Measurements from ENCODE around the gene OPRL1.

Gene OPRL1

DNA sequence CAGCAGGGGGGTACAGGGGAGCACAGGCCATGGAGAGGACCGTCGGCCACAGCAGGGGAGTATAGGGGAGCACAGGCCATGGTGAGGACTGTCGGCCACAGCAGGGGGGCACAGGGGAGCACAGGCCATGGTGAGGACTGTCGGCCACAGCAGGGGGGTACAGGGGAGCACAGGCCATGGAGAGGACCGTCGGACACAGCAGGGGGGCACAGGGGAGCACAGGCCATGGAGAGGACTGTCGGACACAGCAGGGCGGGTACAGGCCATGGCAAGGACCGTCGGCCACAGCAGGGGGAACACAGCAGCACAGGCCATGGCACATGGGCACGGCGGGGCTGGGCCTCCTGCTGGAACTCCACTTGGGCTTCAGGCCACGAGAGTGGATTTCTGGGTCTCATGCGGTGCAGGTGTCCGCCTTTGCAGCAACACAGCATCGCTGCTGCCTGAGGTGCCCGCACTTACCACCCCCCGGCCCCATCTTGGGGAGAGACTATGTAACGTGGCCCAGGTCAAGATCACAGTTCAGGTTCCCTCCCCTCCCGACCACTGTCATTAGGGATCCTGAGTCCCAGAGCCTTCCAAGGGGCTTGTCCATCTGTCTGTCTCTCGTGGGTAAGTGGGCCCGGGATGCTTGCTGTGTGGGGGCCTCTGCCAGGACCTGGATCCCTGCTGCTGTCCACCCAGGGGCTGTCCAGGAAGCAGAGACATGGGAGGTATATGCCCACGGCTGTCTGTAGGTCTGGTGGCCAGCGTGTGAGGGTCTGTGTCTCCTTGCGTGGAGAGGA is 25.0 kb downstream of the OPRL1 start:
- no peak for DNase-seq (ENCODE audit: low read depth)

DNA sequence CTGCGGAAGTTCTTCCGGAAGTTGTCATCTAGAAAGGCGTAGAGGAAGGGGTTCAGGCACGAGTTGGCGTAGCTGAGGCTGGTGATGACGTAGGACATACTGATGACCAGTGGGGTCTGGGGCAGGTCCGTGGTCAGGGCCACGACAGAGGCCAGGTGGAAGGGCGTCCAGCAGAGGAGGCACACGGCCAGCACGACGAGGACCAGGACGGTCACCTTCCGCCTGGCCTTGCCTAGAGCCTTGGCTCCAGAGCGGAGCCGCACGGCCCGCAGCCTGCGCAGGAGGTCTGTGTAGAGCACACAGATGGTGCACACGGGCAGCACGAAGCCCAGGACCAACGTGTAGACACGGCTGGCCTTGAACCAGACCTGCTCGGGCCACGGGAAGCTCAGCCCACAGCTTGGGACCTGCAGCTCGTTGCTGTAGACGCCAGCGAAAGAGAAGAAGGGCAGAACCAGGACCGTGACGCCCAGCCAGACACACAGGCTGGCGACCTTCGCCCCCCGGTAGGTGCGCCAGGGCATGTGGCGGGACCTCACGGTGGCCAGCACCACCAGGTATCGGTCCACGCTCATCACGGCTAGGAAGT is 26.1 kb downstream of the OPRL1 start:
- no peak for DNase-seq (ENCODE audit: low read depth)

DNA sequence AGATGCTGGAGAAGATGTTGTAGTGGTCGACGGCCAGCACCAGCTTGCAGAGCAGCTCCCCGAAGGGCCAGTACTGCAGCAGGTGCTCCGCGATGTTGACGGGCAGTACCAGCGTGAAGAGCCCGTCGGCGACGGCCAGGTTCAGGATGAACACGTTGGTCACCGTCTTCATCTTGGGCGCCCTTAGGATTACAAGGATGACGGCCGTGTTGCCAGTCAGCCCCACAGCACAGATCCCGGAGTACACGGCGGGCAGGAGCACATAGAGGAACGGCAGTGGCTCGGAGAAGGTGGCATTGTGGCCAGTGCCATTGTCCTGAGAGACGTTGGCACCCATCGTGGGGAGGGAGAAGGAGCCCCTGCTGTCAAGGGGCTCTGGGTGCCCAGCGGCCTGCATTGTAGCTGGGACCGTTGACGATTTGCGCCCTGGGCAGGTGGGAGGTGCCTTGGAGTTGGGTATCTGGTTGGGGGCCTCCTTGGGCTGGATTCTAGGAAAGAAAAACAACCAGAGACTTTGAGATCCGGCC is 26.6 kb downstream of the OPRL1 start:
- no peak for DNase-seq (ENCODE audit: low read depth)

DNA sequence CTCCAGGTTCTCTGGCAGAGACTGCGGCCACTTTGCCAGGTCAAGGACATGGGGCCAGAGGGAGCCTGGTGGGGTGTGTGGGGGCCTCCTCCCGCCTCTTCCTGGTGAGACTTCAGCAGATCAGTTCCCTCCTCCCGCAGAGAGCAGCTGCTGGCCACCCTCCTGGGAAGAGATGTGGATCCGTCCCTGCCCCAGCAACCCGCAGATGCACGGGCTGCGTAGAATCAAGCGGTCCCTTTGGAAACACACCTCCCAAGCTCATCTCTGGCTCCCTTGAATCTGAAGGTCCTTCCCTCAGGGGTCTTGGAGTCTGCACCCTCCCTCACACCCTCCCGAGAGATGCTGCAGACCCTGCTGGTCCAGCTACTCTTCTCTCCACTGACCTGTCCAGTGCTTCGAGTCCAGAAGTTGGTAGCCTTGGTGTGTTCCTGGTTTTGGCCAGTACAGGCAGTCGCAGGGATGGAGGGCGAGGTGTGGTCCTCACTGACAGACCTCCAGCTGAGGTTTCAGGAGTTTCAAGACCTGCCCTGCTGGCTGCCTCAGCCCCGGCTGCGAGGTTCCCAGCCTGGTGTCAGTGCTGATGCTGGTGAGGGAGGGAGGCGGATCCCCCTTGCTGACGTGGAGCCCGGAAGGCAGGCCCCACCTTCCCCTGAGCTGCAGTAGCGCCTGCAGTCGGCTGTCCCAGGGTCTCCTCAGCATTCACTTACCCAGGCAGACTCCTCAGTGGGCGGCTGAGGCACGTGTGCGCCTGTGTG is 27.3 kb downstream of the OPRL1 start, which contains the start of gene NPBWR2:
TSS of gene NPBWR2 (minus strand) at position 585 of the 755 bp plus-strand sequence. CDS start 734 bp downstream, outside the sequence.
- no peak for DNase-seq (ENCODE audit: low read depth)

DNA sequence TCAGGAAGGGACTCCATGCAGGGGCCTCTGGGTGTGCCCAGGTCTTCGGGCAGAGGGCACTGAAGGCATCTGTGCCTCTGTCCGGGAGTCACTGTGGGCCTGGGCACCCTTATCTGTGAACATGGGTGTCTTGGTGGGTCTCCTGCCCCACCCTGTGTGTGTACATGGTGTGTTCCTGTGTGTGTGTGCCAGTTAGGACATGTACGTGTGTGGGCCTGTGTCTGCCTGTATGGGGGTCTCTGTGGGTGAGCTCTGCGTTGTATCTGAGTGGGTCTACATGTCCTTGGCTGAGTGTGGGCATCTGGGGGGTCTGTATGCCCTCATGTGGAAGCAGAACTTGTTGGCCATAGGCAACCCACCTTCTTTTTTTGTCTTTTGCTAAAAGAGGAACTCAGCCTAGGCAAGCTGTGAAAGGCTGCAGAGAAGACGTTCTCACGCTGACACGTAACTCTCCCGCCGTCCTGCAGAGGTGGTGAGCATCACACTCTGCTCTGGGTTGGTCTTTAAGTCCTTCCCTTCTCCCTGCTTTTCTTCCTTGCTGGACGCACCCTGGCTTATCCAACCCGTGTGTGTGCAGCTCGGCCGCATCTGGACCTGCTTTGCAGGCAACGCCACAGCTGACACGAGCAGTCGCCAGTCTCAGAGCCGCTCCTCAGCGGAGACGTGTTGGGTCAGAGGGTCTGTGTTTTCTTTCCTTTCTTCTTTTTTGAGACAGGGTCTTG is 28.0 kb downstream of the OPRL1 start:
- DNase-seq (ENCODE audit: low read depth) = no peak

DNA sequence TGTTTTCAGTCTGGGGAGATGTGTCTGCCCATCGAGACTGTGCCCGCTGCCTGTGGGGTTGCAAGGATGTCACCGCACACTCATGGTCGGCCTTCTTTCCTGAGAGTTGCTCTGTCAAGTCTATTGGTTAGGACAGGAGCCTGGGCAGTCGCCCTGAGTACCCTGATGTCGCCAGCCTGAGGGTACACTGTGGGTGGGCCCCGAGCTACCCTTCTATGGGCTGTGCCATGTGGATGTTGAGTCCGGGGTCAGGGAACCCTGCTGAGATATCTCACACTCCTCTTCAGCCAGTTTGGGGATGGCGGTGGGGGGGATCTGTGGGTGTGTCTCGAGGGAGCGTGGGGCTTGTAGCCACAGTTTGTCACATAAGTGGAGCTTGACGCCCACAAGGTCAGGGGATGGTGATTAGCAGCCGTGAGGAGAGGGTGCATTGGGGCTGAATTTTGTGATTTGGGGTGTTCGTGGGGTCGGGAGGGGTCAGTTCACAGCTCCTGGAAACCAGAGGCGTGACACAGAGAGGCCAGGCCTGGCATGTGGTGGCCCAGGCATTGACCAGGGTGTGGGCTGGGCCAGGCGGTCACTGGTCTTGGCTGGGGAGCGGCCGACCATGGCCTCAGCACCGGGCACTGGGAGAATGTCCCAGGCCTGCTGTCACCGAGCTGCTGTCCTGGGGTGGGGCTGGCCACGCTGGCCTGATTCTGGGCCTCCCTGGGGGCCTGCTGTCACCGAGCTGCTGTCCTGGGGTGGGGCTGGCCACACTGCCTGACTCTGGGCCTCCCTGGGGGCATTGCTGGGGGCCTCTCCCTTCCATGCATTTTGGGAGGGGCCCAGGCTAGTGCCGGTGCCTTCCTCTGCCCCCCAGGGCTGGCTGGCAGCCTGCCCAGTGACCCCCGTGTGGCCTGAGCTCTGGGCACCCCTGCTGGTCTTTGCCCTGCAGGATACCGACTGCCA is 29.1 kb downstream of the OPRL1 start:
- DNase-seq (ENCODE audit: low read depth) = no peak

DNA sequence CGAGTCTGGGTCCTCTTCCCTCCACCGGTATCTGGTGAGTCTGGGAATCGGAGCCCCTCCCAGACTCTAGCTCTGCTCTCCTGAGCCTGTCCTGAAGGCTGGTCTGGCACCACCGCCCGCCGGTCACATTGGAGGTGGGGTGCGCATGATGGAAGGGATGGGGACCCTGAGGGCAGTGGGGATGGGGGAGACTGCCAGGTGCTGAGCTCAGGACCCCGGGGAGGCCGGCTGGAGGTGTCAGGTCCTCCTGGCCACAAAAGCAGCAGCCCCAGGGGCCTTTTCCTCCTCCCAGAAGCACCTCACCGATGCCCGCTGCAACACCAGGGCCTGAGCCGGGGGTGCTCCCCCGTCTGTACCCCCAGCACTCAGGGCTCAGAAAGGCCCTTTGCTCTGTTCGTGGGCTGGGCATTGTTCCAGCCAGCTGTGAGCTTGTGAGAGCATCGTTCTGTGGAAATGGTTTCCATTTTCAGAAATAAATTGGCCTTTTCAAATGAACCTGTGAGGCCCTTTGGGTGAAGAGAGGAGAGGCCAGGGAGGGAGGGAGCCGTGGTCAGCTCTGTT is 30.0 kb downstream of the OPRL1 start:
- no peak for DNase-seq (ENCODE audit: low read depth)

DNA sequence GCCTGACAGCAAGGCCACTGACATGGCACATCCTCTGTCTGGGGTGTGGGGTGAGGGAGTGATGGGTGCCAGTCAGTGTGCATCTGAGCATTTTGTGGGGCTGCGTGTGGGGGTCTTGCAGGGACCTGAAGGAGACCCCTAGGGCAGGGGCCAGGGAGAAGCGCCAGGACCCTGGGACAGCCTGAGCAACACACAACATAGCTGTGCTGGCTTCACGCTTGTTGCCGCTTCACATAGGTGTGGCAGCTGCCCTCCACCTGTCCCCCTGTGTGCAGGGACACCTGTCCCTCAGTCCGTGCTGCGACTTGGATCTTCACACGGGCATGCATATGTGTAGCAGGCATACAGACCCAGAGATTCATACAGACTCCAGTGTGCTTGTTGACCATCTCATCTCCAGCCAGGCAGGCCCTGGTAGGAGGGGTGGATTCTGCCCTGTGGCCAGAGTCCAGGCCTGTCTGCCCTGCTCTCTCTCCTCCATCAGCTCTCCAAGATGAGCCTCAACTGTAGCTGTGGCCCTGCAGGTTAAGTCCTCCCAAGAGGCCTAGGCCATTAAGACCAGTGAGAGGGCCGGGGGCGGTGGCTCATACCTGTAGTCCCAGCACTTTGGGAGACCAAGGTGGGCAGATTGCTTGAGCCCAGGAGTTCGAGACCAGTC is 30.7 kb downstream of the OPRL1 start:
- no peak for DNase-seq (ENCODE audit: low read depth)

DNA sequence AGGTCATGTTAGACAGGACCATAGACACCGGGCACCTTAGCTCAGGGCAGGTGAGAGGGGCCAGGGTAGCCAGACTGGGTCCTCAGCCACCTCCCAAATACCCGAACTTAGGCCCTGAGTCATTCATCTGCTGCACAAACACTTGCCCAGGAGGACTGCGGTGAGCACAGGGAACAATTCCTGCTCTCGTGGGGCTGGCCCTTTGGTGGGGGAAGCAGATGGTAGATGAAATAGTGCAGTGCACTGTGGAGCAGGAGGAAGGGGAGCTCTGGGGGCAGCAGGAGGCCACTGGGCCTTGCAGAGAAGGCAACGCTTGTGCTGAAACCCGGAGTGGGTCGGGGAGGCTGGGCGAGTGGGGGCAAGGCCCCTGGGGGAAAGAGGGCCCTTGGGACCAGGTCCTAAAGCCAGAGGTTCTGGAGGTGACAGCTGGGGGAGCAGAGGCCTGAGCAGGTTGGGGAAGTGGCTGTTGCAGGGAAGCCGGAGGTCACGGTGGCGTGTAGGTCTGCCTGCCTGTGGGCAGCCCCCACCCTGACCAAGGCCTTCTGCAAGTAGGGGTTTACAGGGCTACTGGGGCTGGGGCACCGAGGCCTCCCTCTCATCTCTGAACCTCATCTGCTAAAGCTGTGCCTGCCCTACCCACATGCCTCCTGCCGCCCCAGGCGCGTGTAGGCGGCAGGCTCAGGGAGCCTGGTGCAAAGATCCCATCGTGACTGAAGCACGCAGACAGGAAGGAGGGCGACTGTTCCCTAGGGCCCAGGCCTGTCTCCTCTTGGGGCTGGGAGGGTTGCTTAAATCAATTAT is 32.2 kb downstream of the OPRL1 start:
- no peak for DNase-seq (ENCODE audit: low read depth)

DNA sequence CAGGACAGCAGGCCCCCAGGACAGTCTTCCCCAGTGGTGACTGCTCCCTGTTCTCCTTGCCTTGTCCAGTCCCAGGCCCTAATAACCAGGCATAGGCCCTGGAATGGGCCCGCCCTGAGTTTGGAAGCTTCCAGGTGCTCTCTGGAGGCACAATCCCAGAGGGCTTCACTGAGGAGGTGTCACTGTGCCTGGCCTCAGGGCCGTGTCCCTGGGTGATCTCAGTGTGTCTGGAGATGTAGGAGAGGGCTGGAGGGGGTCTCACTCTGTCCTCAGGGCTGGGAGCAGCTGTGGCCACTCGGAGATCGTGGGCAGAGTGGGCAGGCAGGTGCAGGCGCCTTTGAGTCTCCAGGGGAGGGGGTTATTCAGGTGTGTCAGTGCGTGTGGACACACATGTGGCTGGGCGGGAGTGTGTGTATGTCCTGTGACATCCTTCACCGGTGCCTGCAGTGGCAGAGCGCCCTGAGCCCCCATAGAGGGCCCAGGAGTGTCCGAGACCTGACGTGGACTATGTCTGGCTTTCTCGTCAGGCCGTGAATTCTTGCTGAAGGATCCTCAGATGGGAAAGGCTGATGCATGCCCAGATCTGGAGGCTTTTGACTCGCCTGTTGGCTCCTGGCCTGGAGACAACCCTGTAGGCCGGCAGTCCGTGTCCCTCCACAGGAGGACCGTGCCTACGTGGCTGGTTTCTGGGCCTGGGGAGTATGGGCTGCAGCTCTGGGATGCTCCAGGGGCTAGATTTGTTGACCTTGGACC is 33.0 kb downstream of the OPRL1 start:
- DNase-seq (ENCODE audit: low read depth) = no peak

DNA sequence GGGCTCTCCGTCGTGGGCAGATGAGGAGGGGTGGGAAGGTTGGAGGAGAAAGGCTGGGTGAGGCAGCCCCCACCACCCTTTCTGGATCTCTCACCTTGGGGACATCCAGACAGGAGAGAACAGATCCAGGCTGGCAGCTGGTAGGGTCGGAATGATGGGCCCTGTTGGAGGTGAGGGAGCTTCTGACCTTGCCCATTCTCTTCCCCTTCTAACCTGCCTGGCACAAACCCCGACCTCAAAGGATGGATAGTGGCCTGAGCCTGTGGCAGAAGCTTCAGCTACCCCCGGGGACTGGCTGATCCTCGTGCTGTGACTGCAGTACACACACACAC is 33.5 kb downstream of the OPRL1 start:
- no peak for DNase-seq (ENCODE audit: low read depth)

DNA sequence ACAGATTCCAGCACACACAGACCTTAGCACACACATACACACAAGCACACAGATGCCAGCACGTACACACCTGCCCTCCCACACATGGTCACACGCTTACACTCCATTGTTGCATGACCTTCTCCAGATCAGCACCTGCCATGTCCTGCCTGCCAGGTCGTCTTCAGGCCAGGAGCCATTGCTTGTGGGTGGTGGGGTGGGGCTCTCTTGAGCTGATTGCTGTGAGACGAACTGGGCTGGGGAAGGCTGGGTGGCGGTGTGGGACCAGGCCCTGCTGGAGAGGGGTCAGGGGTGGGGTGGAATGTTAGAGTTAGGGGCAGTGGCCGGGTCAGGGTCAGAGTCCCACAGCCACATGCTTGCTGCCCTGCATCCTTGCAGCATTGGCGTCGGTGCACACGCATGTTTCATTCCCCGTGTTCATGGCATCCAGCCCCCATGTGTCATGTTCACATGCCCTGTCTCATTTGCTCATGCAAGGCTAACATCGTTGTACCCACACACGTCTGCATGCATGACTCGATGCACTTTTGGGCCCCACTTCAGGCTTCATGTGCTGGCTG is 34.0 kb downstream of the OPRL1 start:
- no peak for DNase-seq (ENCODE audit: low read depth)

DNA sequence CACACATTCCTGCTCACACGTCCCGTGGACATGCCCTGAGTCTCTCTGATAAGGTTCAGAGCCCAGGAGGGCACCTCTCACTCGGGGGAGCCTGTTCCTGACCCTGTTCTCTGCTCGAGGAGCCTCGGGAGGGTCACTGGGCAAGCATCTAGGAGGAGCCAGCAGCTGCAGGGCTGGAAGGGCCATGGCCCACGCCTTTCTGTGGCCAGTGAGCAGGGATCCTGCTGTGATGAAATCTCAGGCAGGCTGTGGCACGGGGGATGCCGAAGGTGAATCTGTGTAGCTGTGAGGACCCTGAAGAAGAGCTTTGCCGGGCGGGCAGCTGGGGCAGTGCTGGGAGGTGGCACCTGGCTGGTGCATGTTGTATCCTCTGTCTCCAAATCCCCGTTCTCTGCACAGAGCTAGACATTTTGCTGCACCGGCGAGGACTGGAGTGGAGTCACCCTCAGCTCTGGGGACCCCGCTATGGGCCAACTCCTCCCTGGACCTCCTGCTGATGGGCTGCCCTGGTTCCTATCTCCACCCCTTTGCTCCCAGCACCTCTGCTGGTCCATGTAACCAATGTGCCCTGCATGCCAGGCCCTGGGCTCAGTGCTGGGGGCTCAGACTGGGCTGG is 34.6 kb downstream of the OPRL1 start:
- no peak for DNase-seq (ENCODE audit: low read depth)

DNA sequence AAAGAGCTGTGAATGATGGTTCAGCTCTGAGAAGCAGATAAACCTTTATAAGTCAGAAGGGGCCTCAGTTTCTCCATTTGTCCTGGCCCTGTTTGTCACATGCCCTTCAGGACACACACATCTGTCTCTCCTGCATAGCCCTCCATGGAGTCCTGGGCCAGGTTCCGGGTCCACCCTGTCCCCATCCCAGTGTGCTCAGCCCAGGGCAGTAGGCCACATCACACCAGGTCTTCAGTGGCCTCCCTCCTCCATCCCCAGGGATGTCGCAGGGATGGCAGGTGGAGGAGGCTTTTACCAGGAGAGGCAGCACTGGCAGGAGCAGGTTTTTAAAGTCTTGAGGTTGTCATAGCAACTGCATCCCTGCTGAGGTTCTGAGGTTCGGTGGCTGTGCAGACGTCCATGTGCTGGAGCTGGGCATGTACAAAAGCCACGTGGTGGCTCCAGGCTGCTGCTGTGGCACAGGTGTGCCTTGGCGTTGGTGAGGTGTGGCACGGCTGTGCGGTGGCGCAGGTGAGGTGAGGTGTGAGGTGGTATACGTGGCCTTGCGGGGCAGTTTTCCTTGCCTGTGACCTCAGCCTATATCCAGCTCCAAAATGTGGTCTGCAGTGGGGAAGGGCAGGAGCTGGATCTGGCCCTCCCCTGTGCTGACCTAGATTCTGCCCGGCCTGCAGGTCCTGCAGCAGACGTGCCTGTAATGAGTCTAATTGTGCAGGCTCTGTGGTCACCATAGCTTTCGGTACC is 35.5 kb downstream of the OPRL1 start:
- DNase-seq (ENCODE audit: low read depth) = no peak

DNA sequence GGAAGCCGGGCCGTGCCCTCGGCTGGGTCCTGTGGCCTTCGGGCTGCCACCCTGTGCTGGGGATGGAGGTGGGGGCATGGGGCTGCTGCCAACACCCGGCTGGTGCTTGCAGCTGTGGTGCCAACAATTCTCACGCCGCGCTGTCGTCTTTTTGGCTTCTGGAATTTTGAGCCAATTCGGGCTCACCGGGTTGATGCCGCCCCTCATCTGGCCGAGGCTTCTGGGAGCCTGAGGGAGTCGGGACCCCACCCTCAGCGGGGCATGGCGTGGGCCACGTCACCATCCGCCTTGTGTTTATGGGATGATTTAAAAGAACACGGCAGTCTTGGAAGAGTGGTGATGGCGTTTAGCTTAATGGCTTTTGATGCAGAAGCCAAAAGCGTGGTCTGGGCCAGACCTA is 36.1 kb downstream of the OPRL1 start:
- no peak for DNase-seq (ENCODE audit: low read depth)

DNA sequence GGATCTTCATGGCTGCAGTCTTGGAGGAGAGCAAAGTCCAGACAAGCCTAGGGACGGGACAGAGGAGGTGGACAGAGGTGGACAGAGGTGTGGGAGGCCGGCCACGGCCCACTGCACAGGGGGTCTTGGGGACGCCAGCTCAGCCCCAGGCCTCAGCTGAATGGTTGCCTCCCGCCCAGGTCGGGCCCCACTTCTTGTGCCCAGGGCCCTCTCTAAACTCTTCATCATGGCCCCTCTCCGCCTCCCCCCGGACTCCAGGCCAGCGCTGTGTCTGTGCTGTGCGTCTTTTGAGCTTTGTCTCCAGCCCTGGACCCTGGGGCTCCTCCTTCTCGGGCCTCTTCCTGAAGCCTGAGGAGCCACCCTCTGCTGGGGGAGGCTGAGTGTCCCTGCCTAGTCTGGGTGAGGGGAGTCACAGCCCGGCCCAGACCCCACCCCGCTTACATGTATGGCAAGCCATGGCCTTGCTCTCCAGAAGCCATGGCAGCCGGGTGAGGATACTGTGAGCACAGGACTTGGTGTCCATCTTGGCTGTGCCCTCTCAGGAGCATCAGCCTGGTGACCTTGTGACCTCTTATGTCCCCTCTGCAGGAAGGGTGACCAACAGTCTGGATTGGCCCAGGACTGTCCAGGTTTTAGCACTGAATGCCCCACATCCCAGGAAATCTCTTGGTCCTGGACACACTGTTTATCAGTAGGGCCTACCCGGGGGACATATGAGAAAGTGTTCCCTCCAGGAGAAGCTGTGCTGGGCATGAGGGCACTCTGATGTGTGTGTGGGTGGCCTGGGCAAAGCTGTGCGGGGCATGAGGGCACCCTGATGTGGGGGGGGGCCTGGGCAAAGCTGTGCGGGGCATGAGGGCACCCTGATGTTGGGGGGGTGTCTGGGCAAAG is 36.9 kb downstream of the OPRL1 start:
- no peak for DNase-seq (ENCODE audit: low read depth)

All from stimulated activated CD8-positive, alpha-beta memory T cell treated with anti-CD3 and anti-CD28 coated beads, Interleukin-12 subunit alpha, Interleukin-12 subunit beta, amount 100 ng/mL, for 1 hour (primary cell).